Measurements from ENCODE around the gene GLT8D2.
"Not testable (repeated sequence)": the region's sequence is repeated elsewhere in the genome, so short reads cannot be mapped to it uniquely, and the experiment has no call there.

GLT8D2 gene

GRCh38 chr12:104042580-104042979, 7.4 kb downstream of the GLT8D2 start:
- no peak for DNase-seq (ENCODE audit: low read depth)
- no peak overlapping the region for H3K4me3 ChIP-seq (ENCODE audit: low read depth, low read length)
- TF ChIP-seq CTCF (conservative IDR thresholded peaks at IDR 0.05; ENCODE audit: low read depth, low read length): no peak

- not testable (repeated sequence) for DNase-seq (ENCODE audit: low read depth); H3K4me3 ChIP-seq (ENCODE audit: low read depth, low read length)
Measured at GRCh38 chr12:104039769-104040168, 10.2 kb downstream of the GLT8D2 start.

- not testable (repeated sequence) for H3K4me3 ChIP-seq (ENCODE audit: low read depth, low read length); DNase-seq (ENCODE audit: low read depth)
Measured at GRCh38 chr12:104036143-104036542, 13.8 kb downstream of the GLT8D2 start.

- DNase-seq (ENCODE audit: low read depth); H3K4me3 ChIP-seq (ENCODE audit: low read depth, low read length): not testable (repeated sequence)
Measured at GRCh38 chr12:104030596-104030995, 19.4 kb downstream of the GLT8D2 start.

GRCh38 chr12:104026841-104027599, 23.0 kb downstream of the GLT8D2 start:
- DNase-seq (ENCODE audit: low read depth): no peak
- TF ChIP-seq CTCF (conservative IDR thresholded peaks at IDR 0.05; ENCODE audit: low read depth, low read length): no peak
- H3K4me3 ChIP-seq (ENCODE audit: low read depth, low read length): no peak overlapping the region

GRCh38 chr12:104025771-104026170, 24.2 kb downstream of the GLT8D2 start:
- no peak for TF ChIP-seq CTCF (conservative IDR thresholded peaks at IDR 0.05; ENCODE audit: low read depth, low read length)
- no peak for DNase-seq (ENCODE audit: low read depth)

GRCh38 chr12:104024348-104024747, 25.6 kb downstream of the GLT8D2 start:
- no peak for DNase-seq (ENCODE audit: low read depth)
- no peak for TF ChIP-seq CTCF (conservative IDR thresholded peaks at IDR 0.05; ENCODE audit: low read depth, low read length)
- no peak overlapping the region for H3K4me3 ChIP-seq (ENCODE audit: low read depth, low read length)

More at GRCh38 chr12:104025771-104026170, 24.2 kb downstream of the GLT8D2 start:
- H3K4me3 ChIP-seq (ENCODE audit: low read depth, low read length): no peak overlapping the region

- no peak for TF ChIP-seq CTCF (conservative IDR thresholded peaks at IDR 0.05; ENCODE audit: low read depth, low read length)
- H3K4me3 ChIP-seq (ENCODE audit: low read depth, low read length): no peak overlapping the region
- no peak for DNase-seq (ENCODE audit: low read depth)
Measured at GRCh38 chr12:104023710-104024109, 26.3 kb downstream of the GLT8D2 start.

Data from choroid plexus epithelial cell (primary cell).